SK-N-MC (cell line): ENCODE data around the gene GTSE1.

Experiments
- DNase-seq: peaks from one replicate; pipeline ENCODE4 v3.0.0-alpha.2; 2011; ENCODE audit warnings: low read depth, low spot score
- H3K27ac ChIP-seq: fragments of 200-600 bp; sonication (generic); 2 replicates; pipeline ENCODE4 v1.5.1; 2016; ENCODE audit warnings: mixed run types
- H3K36me3 ChIP-seq: fragments of 200-600 bp; sonication (generic); 2 replicates; pipeline ENCODE4 v1.6.1; 2017; ENCODE audit warnings: antibody characterized with exemption, low read length, mixed read lengths; ENCODE audit not compliant: insufficient read depth
- H3K4me3 ChIP-seq: fragments of 200-600 bp; sonication (generic); 2 replicates; pipeline ENCODE4 v1.5.1; 2016
- H3K9ac ChIP-seq: fragments of 200-600 bp; sonication (generic); 2 replicates; pipeline ENCODE4 v1.8.0; 2017; ENCODE audit warnings: mixed run types, mixed read lengths; ENCODE audit not compliant: insufficient read length
- H3K9me3 ChIP-seq: fragments of 200-600 bp; sonication (generic); 2 replicates; pipeline ENCODE4 v1.6.1; 2017; ENCODE audit warnings: low read depth, mild to moderate bottlenecking, antibody characterized with exemption, low read length, moderate library complexity, mixed read lengths
- EZH2 ChIP-seq: fragments of 200-600 bp; sonication (generic); IDR thresholded peaks from one replicate; pipeline ENCODE4 v1.6.1; 2017; ENCODE audit warnings: antibody characterized with exemption
- FOXP2 ChIP-seq: optimal IDR thresholded peaks from 2 replicates; pipeline ENCODE3; 2011; ENCODE audit warnings: mild to moderate bottlenecking, moderate library complexity; ENCODE audit not compliant: insufficient read depth; ENCODE audit errors: extremely low read length, control extremely low read depth
- POLR2AphosphoS5 ChIP-seq: IDR thresholded peaks from 2 replicates; pipeline ENCODE4 v1.6.1; 2012; ENCODE audit warnings: mild to moderate bottlenecking, low read depth, low read length, borderline replicate concordance

Gene GTSE1

DNA sequence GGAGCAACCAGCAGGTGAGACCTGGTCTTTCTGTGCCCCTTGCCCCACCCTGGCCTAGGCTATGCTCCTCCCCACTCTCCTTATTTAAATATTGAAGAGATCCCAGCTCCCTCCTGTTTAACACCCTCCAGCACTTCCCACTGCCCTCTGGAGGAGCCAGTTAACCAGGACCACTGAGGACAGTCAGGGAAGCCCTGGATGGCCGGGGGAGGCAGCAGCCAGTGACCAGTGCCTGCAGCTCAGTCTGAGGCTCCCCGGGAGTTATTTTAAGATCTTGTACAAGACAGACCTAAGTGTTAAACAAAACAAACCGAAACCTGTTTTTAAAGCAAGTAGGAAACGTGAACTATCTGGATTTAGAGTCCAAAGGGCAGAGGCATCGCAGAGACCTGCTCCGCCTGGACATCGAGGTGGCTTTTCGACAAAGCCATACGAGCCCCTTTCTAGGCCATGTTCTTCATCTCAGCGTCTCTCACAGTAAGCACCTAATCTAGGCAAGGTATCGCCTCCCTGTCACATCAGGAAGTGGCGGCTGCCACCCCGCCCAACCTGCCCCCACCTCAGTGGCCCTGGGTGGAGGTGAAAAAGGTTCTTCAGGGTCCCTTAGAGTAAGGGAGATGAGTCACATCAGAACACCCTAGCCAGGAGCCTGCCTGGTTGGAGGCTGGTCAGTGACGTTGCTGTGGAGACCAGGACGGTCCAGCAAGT lies 74.1 kb downstream of the GTSE1 start:
- Histone ChIP-seq H3K4me3 (no peak overlapping the region), H3K27ac (no peak overlapping the region), H3K9me3 (no peaks in the 10 kb centered on the region; the same call in 1 of the 2 replicates), H3K9ac (no peak overlapping the region), H3K36me3 (no peaks in the 10 kb centered on the region)
- TF ChIP-seq EZH2: no peak
- TF ChIP-seq POLR2AphosphoS5: no peak
- no peak for TF ChIP-seq FOXP2
- no peak for DNase-seq

DNA sequence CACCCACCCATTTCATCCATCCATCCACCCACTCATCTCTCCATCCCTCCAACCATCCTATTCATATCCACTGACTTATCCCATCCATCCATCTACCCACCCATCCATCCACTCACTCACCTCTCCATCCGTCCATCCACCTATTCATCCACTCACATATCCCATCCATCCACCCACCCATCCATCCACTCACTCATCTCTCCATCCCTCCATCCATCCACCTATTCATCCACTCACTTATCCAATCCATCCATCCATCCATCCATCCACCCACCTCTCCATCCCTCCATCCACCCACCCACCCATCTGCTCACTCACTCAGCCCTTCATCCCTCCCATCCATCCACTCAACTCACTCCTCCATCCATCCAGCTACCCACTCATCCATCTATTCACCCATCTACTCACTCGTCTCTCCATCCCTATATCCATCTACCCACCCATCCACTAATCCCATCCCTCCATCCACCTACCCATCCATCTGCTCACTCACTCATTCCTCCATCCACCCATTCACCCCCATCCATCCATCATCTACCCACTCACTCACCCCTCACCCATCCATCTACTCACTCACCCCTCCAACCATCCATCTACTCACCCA lies 75.1 kb downstream of the GTSE1 start:
- H3K9ac ChIP-seq: no peak overlapping the region
- TF ChIP-seq FOXP2 (no peak), EZH2 (no peak), POLR2AphosphoS5 (no peak)
- H3K36me3 ChIP-seq: no peaks in the 10 kb centered on the region
- DNase-seq: no peak
- H3K4me3 ChIP-seq: no peak overlapping the region
- no peak overlapping the region for H3K27ac ChIP-seq
- no peaks in the 10 kb centered on the region; the same call in 1 of the 2 replicates for H3K9me3 ChIP-seq

DNA sequence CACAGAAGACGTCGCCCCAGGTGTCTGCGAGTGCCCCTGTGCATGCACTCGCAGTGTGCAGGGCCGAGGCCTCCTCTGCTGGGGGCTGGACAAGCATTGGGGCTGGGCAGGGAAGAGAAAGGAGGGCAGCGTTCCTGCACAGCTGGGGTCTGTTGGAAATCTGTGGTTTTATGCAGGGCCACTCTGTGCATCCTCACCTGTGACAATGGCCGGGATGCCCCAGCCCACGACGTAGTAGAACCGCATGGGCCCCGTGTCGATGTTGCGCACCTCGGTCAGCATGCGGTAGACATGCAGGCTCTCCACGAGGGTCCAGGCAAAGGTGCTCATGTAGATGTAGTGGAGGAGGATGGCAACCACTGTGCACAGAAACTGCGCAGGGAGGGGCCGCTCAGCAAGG lies 76.0 kb downstream of the GTSE1 start:
- Histone ChIP-seq H3K9ac (no peak overlapping the region), H3K36me3 (no peaks in the 10 kb centered on the region), H3K27ac (no peak overlapping the region), H3K4me3 (no peak overlapping the region), H3K9me3 (no peaks in the 10 kb centered on the region; the same call in 1 of the 2 replicates)
- DNase-seq: no peak
- TF ChIP-seq POLR2AphosphoS5 (no peak), FOXP2 (no peak), EZH2 (no peak)

DNA sequence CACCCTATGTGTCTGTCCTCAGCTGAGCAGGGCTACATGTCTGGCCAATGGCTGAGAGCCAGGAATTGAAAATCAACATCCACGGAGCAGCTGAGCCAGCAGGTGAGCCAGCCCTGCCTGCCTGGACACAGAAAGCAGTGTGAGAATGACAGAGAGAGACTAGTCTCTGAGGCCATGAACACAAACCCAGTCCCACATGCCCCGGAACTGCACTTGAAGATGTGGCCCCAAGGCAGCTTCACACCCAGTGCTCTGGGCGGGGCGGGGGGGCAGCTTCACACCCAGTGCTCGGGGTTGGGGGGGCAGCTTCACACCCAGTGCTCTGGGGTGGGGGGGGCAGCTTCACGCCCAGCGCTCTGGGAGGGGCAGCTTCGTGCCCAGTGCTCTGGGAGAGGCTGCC lies 76.5 kb downstream of the GTSE1 start:
- Histone ChIP-seq H3K9me3 (no peaks in the 10 kb centered on the region; the same call in 1 of the 2 replicates), H3K4me3 (no peak overlapping the region), H3K27ac (no peak overlapping the region), H3K36me3 (no peaks in the 10 kb centered on the region), H3K9ac (no peak overlapping the region)
- TF ChIP-seq POLR2AphosphoS5: no peak
- TF ChIP-seq EZH2: no peak
- TF ChIP-seq FOXP2: no peak
- no peak for DNase-seq

DNA sequence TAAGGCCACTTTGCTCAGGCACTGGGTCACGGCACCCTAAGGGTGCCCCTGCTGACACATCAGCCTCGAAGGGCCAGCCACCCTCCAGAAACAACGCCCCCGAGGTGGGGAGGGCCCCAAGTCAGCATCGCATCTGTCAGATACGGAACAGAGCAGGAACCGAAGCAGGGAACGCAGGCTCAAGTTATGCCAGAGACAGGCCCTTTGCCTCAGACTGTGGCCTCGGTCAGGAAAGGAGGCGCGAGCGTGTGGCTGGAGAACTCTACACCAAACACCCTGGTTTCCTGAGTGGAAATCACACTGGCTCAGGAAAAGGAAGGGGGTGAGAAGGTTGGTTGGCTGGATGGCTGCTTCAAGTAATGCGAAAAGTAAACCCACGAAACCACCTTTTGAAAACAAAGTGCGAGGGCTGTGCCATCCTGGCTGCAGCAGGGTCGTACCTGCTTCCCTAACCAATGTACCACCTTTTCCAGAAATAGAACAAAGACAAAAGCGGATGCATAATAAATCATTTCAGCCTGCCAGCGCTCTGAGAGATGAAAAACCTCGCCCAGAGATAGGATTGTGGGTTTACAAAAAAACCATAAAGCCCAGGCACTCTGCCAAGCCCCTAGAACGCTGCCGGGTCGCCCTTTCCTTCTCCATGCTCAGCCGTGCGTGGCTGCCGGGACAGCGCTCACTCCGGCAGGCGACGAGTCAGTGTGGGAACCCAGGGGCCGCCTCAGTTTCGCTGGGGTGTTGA lies 77.4 kb downstream of the GTSE1 start:
- peak; percentile 10 for DNase-seq
- TF ChIP-seq EZH2 (no peak), FOXP2 (no peak), POLR2AphosphoS5 (no peak)
- Histone ChIP-seq H3K36me3 (no peaks in the 10 kb centered on the region), H3K4me3 (no peak overlapping the region), H3K27ac (no peak overlapping the region), H3K9ac (no peak overlapping the region), H3K9me3 (no peaks in the 10 kb centered on the region; the same call in 1 of the 2 replicates)

DNA sequence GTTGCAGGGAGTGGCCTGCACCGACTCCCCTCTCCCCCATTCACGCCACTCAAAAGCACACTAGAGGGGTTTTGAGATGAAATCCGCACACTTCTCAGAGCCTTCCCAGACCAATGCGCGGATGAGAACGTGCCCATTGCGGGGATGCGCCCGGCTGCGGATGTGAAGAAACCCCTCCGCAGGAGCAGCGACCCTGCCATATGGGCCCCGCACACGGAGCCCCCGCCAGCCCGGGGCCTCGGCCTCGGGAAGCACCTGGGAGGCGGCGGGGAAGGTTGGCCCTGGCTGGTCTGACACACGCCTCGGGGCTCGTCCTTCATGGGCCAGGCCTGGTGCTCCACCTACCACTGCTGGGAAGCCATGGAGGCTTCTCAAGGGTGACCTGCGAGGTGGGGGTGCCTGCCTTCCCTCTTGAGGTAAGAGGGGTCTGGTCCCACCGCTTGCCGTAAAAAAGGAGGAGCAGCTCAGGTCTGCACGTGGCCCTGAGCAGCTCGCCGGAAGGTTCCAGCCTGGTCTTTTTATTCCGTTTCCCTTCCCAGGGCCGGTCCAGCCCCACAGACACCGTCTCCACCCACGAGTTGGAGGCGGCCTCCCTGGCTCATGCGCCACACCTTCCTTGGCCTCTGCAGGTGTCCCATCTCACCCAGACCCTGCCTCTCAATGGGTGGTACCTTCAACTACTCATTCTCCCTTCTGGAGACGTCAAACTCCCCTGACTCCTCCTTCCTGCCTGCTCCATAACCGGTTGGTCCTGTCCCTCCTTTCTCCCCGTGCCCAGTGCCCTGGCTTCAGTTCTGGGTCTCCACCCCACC lies 78.2 kb downstream of the GTSE1 start:
- DNase-seq: no peak
- Histone ChIP-seq H3K36me3 (no peaks in the 10 kb centered on the region), H3K9me3 (no peaks in the 10 kb centered on the region; the same call in 1 of the 2 replicates), H3K27ac (no peak overlapping the region), H3K4me3 (no peak overlapping the region), H3K9ac (no peak overlapping the region)
- no peak for TF ChIP-seq FOXP2

DNA sequence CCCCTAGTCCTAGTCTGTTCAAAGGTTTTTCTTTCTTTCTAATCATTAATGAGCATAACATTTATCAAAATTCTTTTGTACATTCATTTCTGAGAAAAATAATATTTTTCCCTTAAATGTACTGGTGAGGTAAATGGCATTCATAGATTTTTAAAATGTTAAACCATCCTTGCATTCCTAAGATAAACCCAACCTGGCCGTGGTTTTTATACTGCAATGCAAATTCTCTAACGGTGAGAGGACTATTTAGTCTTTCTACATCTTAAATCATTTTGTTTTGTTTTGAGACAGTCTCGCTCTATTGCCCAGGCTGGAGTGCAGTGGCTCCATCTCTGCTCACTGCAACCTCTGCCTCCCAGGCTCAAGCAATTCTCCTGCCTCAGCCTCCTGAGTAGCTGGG lies 79.4 kb downstream of the GTSE1 start:
- Histone ChIP-seq H3K9ac (no peak overlapping the region), H3K9me3 (no peaks in the 10 kb centered on the region; the same call in 1 of the 2 replicates), H3K27ac (no peak overlapping the region), H3K4me3 (no peak overlapping the region), H3K36me3 (no peaks in the 10 kb centered on the region)
- no peak for DNase-seq
- TF ChIP-seq FOXP2: no peak
- TF ChIP-seq POLR2AphosphoS5: no peak
- no peak for TF ChIP-seq EZH2

DNA sequence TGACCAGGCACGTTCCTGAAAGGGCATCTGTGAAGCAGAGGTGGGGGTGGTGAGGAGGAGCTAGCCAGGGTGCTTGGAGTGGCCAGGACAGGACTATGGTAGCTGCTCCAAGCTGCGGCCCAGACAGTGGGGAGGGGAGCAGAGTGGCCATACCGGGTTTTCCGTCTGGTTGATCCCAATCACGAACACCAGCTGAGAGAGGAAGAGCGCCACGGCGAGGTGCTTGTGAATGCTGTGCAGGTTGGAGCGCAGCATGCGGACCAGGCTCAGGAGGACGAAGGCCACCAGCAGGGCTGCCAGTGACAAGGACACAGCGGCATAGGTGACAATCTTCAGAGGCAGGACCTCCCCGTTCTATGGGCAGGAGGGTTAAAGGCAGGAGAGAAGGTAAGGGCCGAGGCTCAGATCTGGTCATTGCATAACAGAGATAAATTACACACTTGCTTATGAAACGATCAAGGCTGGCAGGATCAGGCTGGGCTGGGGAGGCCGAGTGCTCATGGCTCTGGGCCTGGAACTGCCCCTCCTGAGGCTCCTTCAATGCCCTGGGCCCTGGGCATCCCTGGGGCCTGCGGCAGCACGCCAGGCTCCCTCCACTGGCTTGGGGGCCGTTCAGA lies 80.3 kb downstream of the GTSE1 start:
- no peak for DNase-seq
- Histone ChIP-seq H3K4me3 (no peak overlapping the region), H3K9ac (no peak overlapping the region), H3K36me3 (no peaks in the 10 kb centered on the region), H3K9me3 (no peaks in the 10 kb centered on the region; the same call in 1 of the 2 replicates), H3K27ac (no peak overlapping the region)
- TF ChIP-seq POLR2AphosphoS5 (no peak), EZH2 (no peak), FOXP2 (no peak)
